Ovary (tissue), 9 donors: Measurements from ENCODE around the gene CYP27B1. TPM values are rescaled to one million over a fixed set of nuclear protein-coding genes. Genes with fewer than 3 reads are reported as not detected.
"Not testable (repeated sequence)": the region's sequence is repeated elsewhere in the genome, so short reads cannot be mapped to it uniquely, and the experiment has no call there.

Source experiments
- DNase-seq, 5 donors: peaks; one replicate each; pipeline ENCODE4 v3.0.0-alpha.2; 2019 to 2020
- H3K27ac ChIP-seq, 2 donors: fragments of 200-600 bp; one replicate each; pipeline versions ENCODE4 v1.5.1 to v1.8.0; 2019 to 2022
- H3K27me3 ChIP-seq: fragments of 200-600 bp; one replicate; pipeline ENCODE4 v1.8.0; 2022
- H3K36me3 ChIP-seq: fragments of 200-600 bp; sonication (generic); one replicate; pipeline ENCODE4 v1.5.1; 2019
- H3K4me1 ChIP-seq: one replicate; pipeline ENCODE4 v1.8.1; 2013; ENCODE audit warnings: mild to moderate bottlenecking, moderate library complexity; ENCODE audit not compliant: insufficient read depth
- H3K4me3 ChIP-seq: fragments of 200-600 bp; sonication (generic); one replicate; pipeline ENCODE4 v1.5.1; 2017
- H3K9me3 ChIP-seq, 2 donors: fragments of 200-600 bp in 1 of 2; sonication (generic) in 1 of 2; one replicate each; pipeline versions ENCODE4 v1.5.1 to v1.8.1; 2013 to 2019; ENCODE audit warnings: mild to moderate bottlenecking in 1 of 2, moderate library complexity in 1 of 2
- CTCF ChIP-seq, 3 donors: fragments of 450-650 bp in 2 of 3; fragments of 200-600 bp in 1 of 3; IDR thresholded peaks; one replicate each; pipeline versions ENCODE4 v1.5.1 to v1.8.0; 2016 to 2022; ENCODE audit warnings: antibody characterized with exemption in 3 of 3, mild to moderate bottlenecking in 1 of 3
- EP300 ChIP-seq: sonication (generic); formaldehyde crosslinking; IDR thresholded peaks from one replicate; pipeline ENCODE4 v1.6.1; 2017; ENCODE audit warnings: antibody characterized with exemption
- POLR2A ChIP-seq: fragments of 450-650 bp; IDR thresholded peaks from one replicate; pipeline ENCODE4 v1.6.1; 2017; ENCODE audit warnings: antibody characterized with exemption, mild to moderate bottlenecking, moderate library complexity
- WGBS, 3 donors: extraction: QIAGEN DNeasy Blood & Tissue Kit in 1 of 3; methylation state at CpG; one replicate each; pipeline versions ENCODE4 v1.1.5 to v1.1.7; 2013 to 2017; 5-methylcytosine and 5-hydroxymethylcytosine counted together
- intact Hi-C, 4 donors: fragments of 100-400 bp; cut with DNase I; formaldehyde crosslinking; loops; one replicate each; pipeline versions ENCODE4 v1.11.0 to v1.15.1; 2022 to 2023
- polyA plus RNA-seq, 2 donors: library from polyadenylated mRNA; stranded (reverse); fragments of 200-250 nt in 1 of 2; fragments of 350-450 nt in 1 of 2; fragmentation: Illumina TruSeq in 1 of 2; extraction: RNeasy Lipid Tissue Mini Kit (QIAGEN cat#74804) in 1 of 2; gene quantifications; one replicate each; pipeline ENCODE4 v1.2.3, GENCODE V29; 2013 to 2014
- total RNA-seq, 7 donors: library from RNA; depleted of rRNA in 2 of 7; stranded (reverse); fragments of >200 nt in 2 of 7; fragmentation: NEBNext Ultra II Directional in 3 of 7; extraction: Animal tissue kit (Norgen Biotek cat#: 25700) in 3 of 7; gene quantifications; one replicate each; pipeline versions ENCODE4 v1.1.0 to v1.2.4, GENCODE V29; 2016 to 2023
- donor health status: DM: no; HTN: no; CAD: no; lungs with moderate emphysema.
- donor health status: DM: no; HTN: no; CAD: no.
- donor health status: Bipolar disorder and iron deficiency.
- donor health status: DM: yes; HTN: yes; CAD: no.
- donor health status: DM: no; HTN: no; CAD: no.
- donor health status: DM: yes; HTN: yes; CAD: no.

CYP27B1 gene
- total and polyA plus RNA-seq, 9 donors, result 0.12 to 2.5 (median 0.92) TPM

- intact Hi-C loops, result no loop called here
- TF ChIP-seq EP300 (no peak), CTCF (IDR thresholded peaks at IDR 0.05) (no peak), POLR2A (no peak)
- Histone ChIP-seq H3K27ac (no peak overlapping the region), H3K9me3 (no peaks in the 10 kb centered on the region), H3K4me1 (no peaks in the 10 kb centered on the region), H3K4me3 (no peak overlapping the region), H3K27me3 (no peaks in the 10 kb centered on the region), H3K36me3 (no peaks in the 10 kb centered on the region)
- no peak for DNase-seq
- 85 to 90% (median 87%) methylated on average over 7 of the region's 7 CpGs for WGBS, 3 donors
Measured at GRCh38 chr12:57777367-57777766, 10.5 kb upstream of the CYP27B1 start.

- WGBS, 3 donors, result 79 to 89% (median 88%) methylated on average over 2 of the region's 2 CpGs
- intact Hi-C loops, result no loop called here
- DNase-seq, result no peak
- no peaks in the 10 kb centered on the region for H3K9me3 ChIP-seq
- peaks cover 2% of the 10 kb centered on the region for H3K4me1 ChIP-seq
- TF ChIP-seq POLR2A (no peak), CTCF (IDR thresholded peaks at IDR 0.05) (no peak), EP300 (no peak)
- H3K27me3 ChIP-seq, result no peaks in the 10 kb centered on the region
- no peaks in the 10 kb centered on the region for H3K36me3 ChIP-seq
- H3K4me3 ChIP-seq, result no peak overlapping the region
- no peak overlapping the region for H3K27ac ChIP-seq
Measured at GRCh38 chr12:57776247-57776587, 9.3 kb upstream of the CYP27B1 start.

- Histone ChIP-seq H3K4me1 (peaks cover 2% of the 10 kb centered on the region), H3K9me3 (no peaks in the 10 kb centered on the region), H3K27ac (no peak overlapping the region), H3K27me3 (no peaks in the 10 kb centered on the region), H3K4me3 (no peak overlapping the region), H3K36me3 (no peaks in the 10 kb centered on the region)
- intact Hi-C loops, result no loop called here
- DNase-seq, result no peak
- WGBS, 3 donors, result 83 to 85% (median 85%) methylated on average over 4 of the region's 4 CpGs
- no peak for TF ChIP-seq EP300
- no peak for TF ChIP-seq CTCF (IDR thresholded peaks at IDR 0.05)
- TF ChIP-seq POLR2A, result no peak
Measured at GRCh38 chr12:57775563-57776246, 8.8 kb upstream of the CYP27B1 start.

GRCh38 chr12:57775044-57775443, 8.2 kb upstream of the CYP27B1 start:
- intact Hi-C loops, result no loop called here
- DNase-seq, result no peak
- Histone ChIP-seq H3K9me3 (no peaks in the 10 kb centered on the region), H3K36me3 (no peaks in the 10 kb centered on the region), H3K4me1 (peaks cover 2% of the 10 kb centered on the region), H3K27me3 (no peaks in the 10 kb centered on the region), H3K27ac (no peak overlapping the region), H3K4me3 (no peak overlapping the region)
- 70 to 87% (median 73%) methylated on average over 3 of the region's 3 CpGs for WGBS, 3 donors
- no peak for TF ChIP-seq EP300
- TF ChIP-seq CTCF (IDR thresholded peaks at IDR 0.05), result no peak
- no peak for TF ChIP-seq POLR2A

GRCh38 chr12:57774634-57775033, 7.8 kb upstream of the CYP27B1 start:
- H3K36me3 ChIP-seq, H3K9me3 ChIP-seq, intact Hi-C loops, DNase-seq, H3K4me1 ChIP-seq, H3K27me3 ChIP-seq, H3K27ac ChIP-seq, H3K4me3 ChIP-seq: not testable (repeated sequence)
- WGBS, 3 donors, result 91 to 92% (median 91%) methylated on average over 11 of the region's 11 CpGs
